WTC11 (cell line): ENCODE results near the gene COL4A5.

Source experiments
- CTCF ChIP-seq: fragments of 200-600 bp; IDR thresholded peaks from 2 replicates; pipeline ENCODE4 v1.8.0; 2022; ENCODE audit warnings: antibody characterized with exemption
- ETV6 ChIP-seq: sonication (generic); formaldehyde crosslinking; IDR thresholded peaks from 2 replicates; pipeline ENCODE4 v1.8.1; 2022; ENCODE audit warnings: mild to moderate bottlenecking, missing genetic modification reagents
- TCF7 ChIP-seq: sonication (generic); formaldehyde crosslinking; IDR thresholded peaks from 2 replicates; pipeline ENCODE4 v1.8.0; 2022; ENCODE audit warnings: mild to moderate bottlenecking, low read depth, missing genetic modification reagents, moderate library complexity
- USF1 ChIP-seq: sonication (generic); formaldehyde crosslinking; IDR thresholded peaks from 2 replicates; pipeline ENCODE4 v1.8.0; 2022; ENCODE audit warnings: mild to moderate bottlenecking, missing genetic modification reagents
- ZNF138 ChIP-seq: sonication (generic); formaldehyde crosslinking; conservative IDR thresholded peaks from 2 replicates; pipeline ENCODE4 v1.8.1; 2022; ENCODE audit warnings: mild to moderate bottlenecking, moderate library complexity, missing genetic modification reagents
- ZNF512 ChIP-seq: sonication (generic); formaldehyde crosslinking; IDR thresholded peaks from 2 replicates; pipeline ENCODE4 v1.8.1; 2022; ENCODE audit warnings: missing genetic modification reagents, borderline replicate concordance

GRCh38 chrX:108484251-108484650, 44.6 kb downstream of the COL4A5 start:
- TF ChIP-seq CTCF (no peak), TCF7 (CRISPR knock-in tag) (no peak), ETV6 (no peak), ZNF512 (CRISPR knock-in tag) (no peak), ZNF138 (CRISPR knock-in tag) (no peak), USF1 (no peak)
